Stomach smooth muscle (tissue), 2 donors: ENCODE data around the gene CMTM2.
A peak's percentile ranks its signal among the peaks of the same experiment; 100 is the strongest.
"Not testable (repeated sequence)": the region's sequence is repeated elsewhere in the genome, so short reads cannot be mapped to it uniquely, and the experiment has no call there.

Experiments
- H3K27ac ChIP-seq: one replicate; pipeline ENCODE4 v1.7.0; 2013; ENCODE audit warnings: mild to moderate bottlenecking, low read length, inconsistent platforms
- H3K27me3 ChIP-seq, 2 donors: one replicate each; pipeline ENCODE4 v1.7.0; 2013; ENCODE audit warnings: low read length in 2 of 2; ENCODE audit not compliant: insufficient read depth in 2 of 2, control insufficient read depth in 1 of 2
- H3K36me3 ChIP-seq, 2 donors: one replicate each; pipeline ENCODE4 v1.7.0; 2013; ENCODE audit warnings: low read length in 2 of 2; ENCODE audit not compliant: control insufficient read depth in 2 of 2, insufficient read depth in 2 of 2
- H3K4me1 ChIP-seq: one replicate; pipeline ENCODE4 v1.7.0; 2013; ENCODE audit warnings: low read length; ENCODE audit not compliant: control insufficient read depth, insufficient read depth
- H3K4me3 ChIP-seq, 2 donors: one replicate each; pipeline ENCODE4 v1.7.0; 2013; ENCODE audit warnings: low read length in 2 of 2
- H3K9ac ChIP-seq, 2 donors: one replicate each; pipeline ENCODE4 v1.7.0; 2013; ENCODE audit warnings: low read length in 2 of 2, mild to moderate bottlenecking in 1 of 2
- H3K9me3 ChIP-seq, 2 donors: one replicate each; pipeline ENCODE4 v1.7.0; 2013; ENCODE audit warnings: low read length in 2 of 2; ENCODE audit not compliant: control insufficient read depth in 2 of 2
- donor health status: healthy.
- donor health status: Pancreatic carcinoma.

CMTM2 gene

GRCh38 chr16:66585481-66586239 is 6.4 kb downstream of the CMTM2 start:
- Histone ChIP-seq H3K27ac (no peak overlapping the region), H3K27me3 (no peaks in the 10 kb centered on the region), H3K9me3 (no peaks in the 10 kb centered on the region), H3K4me1 (peaks cover 4% of the 10 kb centered on the region), H3K9ac (no peak overlapping the region), H3K36me3 (no peaks in the 10 kb centered on the region), H3K4me3 (no peak overlapping the region)

DNA sequence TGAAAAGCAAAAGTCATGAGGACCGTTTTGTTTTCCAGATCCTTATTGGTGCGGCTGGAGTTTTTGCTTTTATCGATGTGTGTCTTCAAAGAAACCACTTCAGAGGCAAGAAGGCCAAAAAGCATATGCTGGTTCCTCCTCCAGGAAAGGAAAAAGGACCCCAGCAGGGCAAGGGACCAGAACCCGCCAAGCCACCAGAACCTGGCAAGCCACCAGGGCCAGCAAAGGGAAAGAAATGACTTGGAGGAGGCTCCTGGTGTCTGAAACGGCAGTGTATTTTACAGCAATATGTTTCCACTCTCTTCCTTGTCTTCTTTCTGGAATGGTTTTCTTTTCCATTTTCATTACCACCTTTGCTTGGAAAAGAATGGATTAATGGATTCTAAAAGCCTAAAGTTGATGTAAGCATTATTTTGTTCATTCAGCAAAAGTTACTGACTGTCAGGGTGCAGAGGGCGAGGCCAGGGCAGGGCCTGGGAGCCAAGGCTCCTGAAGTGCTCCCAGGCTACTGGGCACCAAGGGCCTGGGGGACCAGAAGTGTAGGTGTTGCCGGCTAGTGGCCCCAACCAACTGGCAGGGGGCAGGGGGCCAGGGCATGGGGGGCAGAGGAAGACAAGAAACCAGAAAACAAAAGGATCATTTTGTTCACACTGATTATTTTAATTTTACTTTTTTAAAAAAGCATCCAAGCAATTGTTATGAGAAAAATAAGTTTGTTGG is 8.8 kb downstream of the CMTM2 start:
- H3K9me3 ChIP-seq, result no peaks in the 10 kb centered on the region
- H3K4me3 ChIP-seq, result peak overlapping the region in 1 of 2 donors; percentile 34
- no peak overlapping the region for H3K9ac ChIP-seq
- no peaks in the 10 kb centered on the region for H3K36me3 ChIP-seq
- no peaks in the 10 kb centered on the region for H3K27me3 ChIP-seq
- H3K4me1 ChIP-seq, result no peaks in the 10 kb centered on the region
- no peak overlapping the region for H3K27ac ChIP-seq

DNA sequence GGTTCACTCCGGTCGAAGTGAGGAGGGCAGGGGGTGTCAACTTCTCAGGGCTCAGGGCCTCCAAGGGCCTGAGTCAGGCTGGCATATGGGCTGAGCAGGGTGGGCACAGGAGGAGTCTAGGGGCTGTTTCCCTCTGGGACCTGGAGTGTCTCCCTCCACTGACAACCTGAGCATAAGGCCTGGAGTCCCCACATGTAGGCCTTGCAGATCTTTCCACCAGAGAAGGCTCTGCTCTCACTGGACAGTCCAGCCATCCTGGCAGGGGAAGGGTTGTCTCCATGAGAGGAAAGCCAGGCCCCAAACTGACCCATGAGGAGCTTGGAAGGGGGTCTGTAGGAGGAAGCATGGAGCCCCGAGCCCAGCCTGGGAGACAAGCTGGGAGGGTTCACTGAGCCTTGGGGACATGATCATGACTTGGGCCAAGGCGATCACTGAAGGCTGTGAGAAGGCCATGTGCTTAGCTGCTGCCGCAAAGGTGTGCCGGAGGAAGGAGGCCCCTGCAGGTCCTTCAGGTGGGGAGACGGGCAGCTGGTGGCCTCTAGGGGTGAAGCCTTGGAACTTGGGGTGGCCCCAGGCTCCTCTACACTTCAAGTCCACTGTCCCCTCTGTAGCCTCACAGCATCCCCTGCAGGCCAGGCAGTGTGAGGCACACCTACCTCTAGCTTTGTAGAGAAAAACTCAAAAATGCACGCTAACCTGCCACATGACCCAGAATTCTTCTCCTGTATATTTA is 9.9 kb downstream of the CMTM2 start:
- H3K36me3 ChIP-seq, result no peaks in the 10 kb centered on the region
- H3K9me3 ChIP-seq, result peaks cover 0 to 3% of the 10 kb centered on the region in 2 donors
- H3K4me3 ChIP-seq, result no peak overlapping the region
- H3K9ac ChIP-seq, result no peak overlapping the region
- no peaks in the 10 kb centered on the region for H3K27me3 ChIP-seq
- no peaks in the 10 kb centered on the region for H3K4me1 ChIP-seq
- H3K27ac ChIP-seq, result no peak overlapping the region

GRCh38 chr16:66590322-66590721 is 11.1 kb downstream of the CMTM2 start:
- Histone ChIP-seq H3K27me3 (peaks cover 0 to 2% of the 10 kb centered on the region in 2 donors), H3K4me3 (no peak overlapping the region), H3K9me3 (peaks cover 0 to 4% of the 10 kb centered on the region in 2 donors), H3K36me3 (no peaks in the 10 kb centered on the region), H3K27ac (no peak overlapping the region), H3K9ac (no peak overlapping the region), H3K4me1 (no peaks in the 10 kb centered on the region)

GRCh38 chr16:66591018-66591417 is 11.8 kb downstream of the CMTM2 start:
- Histone ChIP-seq H3K27ac (no peak overlapping the region), H3K4me3 (no peak overlapping the region), H3K4me1 (no peaks in the 10 kb centered on the region), H3K27me3 (peaks cover 0 to 2% of the 10 kb centered on the region in 2 donors), H3K9me3 (peaks cover 0 to 4% of the 10 kb centered on the region in 2 donors), H3K36me3 (no peaks in the 10 kb centered on the region), H3K9ac (no peak overlapping the region)

DNA sequence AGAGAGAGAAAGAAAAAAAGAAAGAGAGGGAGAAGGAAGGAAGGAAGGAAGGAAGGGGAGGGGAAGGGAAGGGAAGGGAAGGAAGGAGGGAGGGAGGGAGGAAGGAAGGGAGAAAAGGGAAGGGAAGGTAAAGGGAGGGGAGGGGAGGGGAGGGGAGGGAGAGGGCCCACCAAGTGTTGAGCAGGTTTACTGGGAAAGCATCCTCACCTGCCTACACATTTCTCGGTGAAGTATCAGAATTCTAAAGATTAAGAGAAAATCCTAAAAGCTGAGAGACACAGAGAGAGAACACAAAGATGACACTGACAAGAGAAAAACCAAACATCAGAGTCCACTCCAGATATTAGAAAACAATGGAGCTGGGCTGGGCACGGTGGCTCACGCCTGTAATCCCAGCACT is 13.0 kb downstream of the CMTM2 start:
- H3K4me1 ChIP-seq, result no peaks in the 10 kb centered on the region
- H3K36me3 ChIP-seq, result no peaks in the 10 kb centered on the region
- H3K27ac ChIP-seq, result no peak overlapping the region
- no peak overlapping the region for H3K9ac ChIP-seq
- H3K27me3 ChIP-seq, result peaks cover 0 to 2% of the 10 kb centered on the region in 2 donors
- peaks cover 0 to 4% of the 10 kb centered on the region in 2 donors for H3K9me3 ChIP-seq
- no peak overlapping the region for H3K4me3 ChIP-seq

DNA sequence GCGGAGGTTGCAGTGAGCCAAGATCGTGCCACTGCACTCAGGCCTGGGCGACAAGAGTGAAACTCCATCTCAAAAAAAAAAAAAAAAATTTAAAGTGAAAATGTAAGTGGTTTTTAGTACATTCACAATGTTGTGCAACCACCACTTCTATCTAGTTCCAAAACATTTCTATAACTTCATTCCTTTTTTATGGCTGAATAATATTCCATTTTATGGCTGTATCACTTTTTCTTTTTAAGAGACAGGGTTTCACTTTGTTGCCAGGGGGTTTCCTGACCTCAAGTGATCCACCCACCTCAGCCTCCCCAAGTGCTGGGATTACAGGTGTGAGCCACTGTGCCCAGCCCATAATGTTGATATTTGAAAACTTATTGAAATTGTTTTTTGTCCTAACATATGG is 13.6 kb downstream of the CMTM2 start:
- H3K4me3 ChIP-seq, result no peak overlapping the region
- peaks cover 0 to 4% of the 10 kb centered on the region in 2 donors for H3K9me3 ChIP-seq
- no peaks in the 10 kb centered on the region for H3K36me3 ChIP-seq
- H3K4me1 ChIP-seq, result no peaks in the 10 kb centered on the region
- H3K27ac ChIP-seq, result no peak overlapping the region
- H3K9ac ChIP-seq, result no peak overlapping the region
- peaks cover 0 to 2% of the 10 kb centered on the region in 2 donors for H3K27me3 ChIP-seq

GRCh38 chr16:66594739-66595138 is 15.5 kb downstream of the CMTM2 start:
- Histone ChIP-seq H3K9ac (no peak overlapping the region), H3K27ac (no peak overlapping the region), H3K27me3 (peaks cover 0 to 2% of the 10 kb centered on the region in 2 donors), H3K36me3 (no peaks in the 10 kb centered on the region), H3K4me1 (no peaks in the 10 kb centered on the region), H3K4me3 (no peak overlapping the region), H3K9me3 (peaks cover 0 to 4% of the 10 kb centered on the region in 2 donors)

DNA sequence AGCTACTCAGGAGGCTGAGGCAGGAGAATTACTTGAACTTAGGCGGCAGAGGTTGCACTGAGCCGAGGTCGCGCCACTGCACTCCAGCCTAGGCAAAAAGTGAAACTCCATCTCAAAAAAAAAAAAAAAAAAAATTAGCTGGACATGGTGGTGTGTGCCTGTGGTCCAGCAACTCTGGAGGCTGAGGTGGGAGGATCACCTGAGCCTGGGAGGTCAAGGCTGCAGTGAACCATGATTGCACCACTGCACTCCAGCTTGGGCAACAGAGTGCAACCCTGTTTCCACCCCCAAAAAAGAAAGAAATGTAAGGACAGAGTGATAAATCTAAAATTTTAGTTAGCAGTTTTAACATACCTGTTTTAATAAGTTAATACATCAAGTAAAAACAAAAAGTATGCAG is 17.3 kb downstream of the CMTM2 start:
- not testable (repeated sequence) for H3K9ac ChIP-seq, H3K4me3 ChIP-seq, H3K9me3 ChIP-seq, H3K4me1 ChIP-seq, H3K27me3 ChIP-seq, H3K27ac ChIP-seq, H3K36me3 ChIP-seq

- Histone ChIP-seq H3K27ac (no peak overlapping the region), H3K27me3 (peaks cover 5 to 11% of the 10 kb centered on the region in 2 donors), H3K9me3 (peaks cover 0 to 4% of the 10 kb centered on the region in 2 donors), H3K4me3 (no peak overlapping the region), H3K4me1 (no peaks in the 10 kb centered on the region), H3K9ac (no peak overlapping the region), H3K36me3 (no peaks in the 10 kb centered on the region)
These were observed 18.0 kb downstream of the CMTM2 start for GRCh38 chr16:66596986-66597848.
